NK-92 (cell line): ENCODE measurements around the gene ITGB4.
"Not testable (repeated sequence)": the region's sequence is repeated elsewhere in the genome, so short reads cannot be mapped to it uniquely, and the experiment has no call there.

ENCODE experiments used
- DNase-seq: peaks from one replicate; lab custom pipeline; 2025; ENCODE audit not compliant: unreplicated experiment; lab: John Stamatoyannopoulos, UW

ITGB4 gene

GRCh38 chr17:75769536-75769935, 48.3 kb downstream of the ITGB4 start:
- DNase-seq: no peak

- DNase-seq: no peak
Measured at GRCh38 chr17:75771334-75772281, 50.3 kb downstream of the ITGB4 start.

- DNase-seq: no peak
Measured at GRCh38 chr17:75773121-75773807, 52.0 kb downstream of the ITGB4 start.

DNA sequence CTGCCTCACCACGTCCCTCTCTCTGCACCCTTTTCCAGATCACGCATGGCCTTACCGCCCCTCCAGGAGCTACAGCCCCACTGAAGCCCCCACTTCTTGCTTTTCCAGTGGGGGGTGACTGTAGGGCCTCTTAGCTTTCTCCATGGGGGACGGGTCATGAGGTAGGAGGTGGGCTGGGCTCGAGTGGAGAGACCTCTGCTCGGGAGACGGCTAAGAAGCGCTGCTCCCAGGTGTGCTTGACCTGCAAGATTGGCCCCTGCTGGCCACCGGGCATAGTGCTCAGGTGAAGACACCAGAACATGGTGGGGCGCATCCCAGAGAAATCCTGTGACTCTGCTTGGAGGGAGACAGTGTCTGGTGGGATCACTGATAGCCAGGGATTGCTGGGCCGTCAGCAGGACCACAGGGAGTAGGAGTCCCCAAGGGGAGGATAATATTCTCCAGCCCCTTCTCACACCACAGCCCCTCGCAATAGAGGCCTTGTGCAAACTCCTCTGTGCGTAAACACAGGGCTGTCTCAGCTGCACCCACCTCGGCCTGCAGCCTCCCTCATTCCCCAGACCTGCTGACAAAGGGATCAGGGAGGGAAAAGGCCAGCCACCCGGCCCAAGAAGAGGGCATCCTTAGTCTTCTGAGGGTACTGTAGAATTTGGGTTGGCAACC, 52.7 kb downstream of the ITGB4 start:
- no peak for DNase-seq

DNA sequence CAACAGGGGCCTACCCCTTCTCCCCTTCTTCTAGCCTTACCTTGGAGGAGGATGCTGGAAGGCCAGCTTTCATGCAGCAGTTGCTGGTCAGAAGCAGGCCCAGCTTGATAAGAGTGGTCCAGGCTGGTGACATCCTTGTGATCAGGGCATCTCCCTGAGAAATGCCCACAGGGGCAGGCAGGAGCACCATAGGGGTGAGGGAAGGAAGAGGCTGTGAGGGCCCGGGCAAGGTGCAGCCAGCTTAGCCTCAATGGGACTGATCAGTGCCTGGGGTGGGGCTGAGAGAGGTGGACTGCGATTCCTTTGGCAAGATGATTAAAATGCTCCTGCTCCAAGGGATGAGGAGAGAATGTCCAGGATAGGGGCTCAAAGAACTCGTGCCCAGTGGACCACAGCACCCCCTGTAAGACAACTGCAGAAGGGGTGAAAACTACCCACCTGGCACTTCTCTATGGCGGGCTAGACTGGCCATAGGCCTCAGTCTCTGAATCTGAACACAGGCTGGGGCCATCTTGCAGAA, 53.3 kb downstream of the ITGB4 start:
- no peak for DNase-seq

GRCh38 chr17:75774991-75775668, 53.9 kb downstream of the ITGB4 start:
- no peak for DNase-seq

- no peak for DNase-seq
Measured at GRCh38 chr17:75776386-75777295, 55.4 kb downstream of the ITGB4 start.

GRCh38 chr17:75777296-75777922, 56.1 kb downstream of the ITGB4 start:
- DNase-seq: no peak

GRCh38 chr17:75778066-75778860, 57.0 kb downstream of the ITGB4 start:
- DNase-seq: not testable (repeated sequence)

GRCh38 chr17:75778861-75779249, 57.6 kb downstream of the ITGB4 start:
- DNase-seq: no peak

GRCh38 chr17:75779250-75779986, 58.2 kb downstream of the ITGB4 start:
- DNase-seq: peak; percentile 73

GRCh38 chr17:75779987-75780889, 59.0 kb downstream of the ITGB4 start:
- DNase-seq: no peak

DNA sequence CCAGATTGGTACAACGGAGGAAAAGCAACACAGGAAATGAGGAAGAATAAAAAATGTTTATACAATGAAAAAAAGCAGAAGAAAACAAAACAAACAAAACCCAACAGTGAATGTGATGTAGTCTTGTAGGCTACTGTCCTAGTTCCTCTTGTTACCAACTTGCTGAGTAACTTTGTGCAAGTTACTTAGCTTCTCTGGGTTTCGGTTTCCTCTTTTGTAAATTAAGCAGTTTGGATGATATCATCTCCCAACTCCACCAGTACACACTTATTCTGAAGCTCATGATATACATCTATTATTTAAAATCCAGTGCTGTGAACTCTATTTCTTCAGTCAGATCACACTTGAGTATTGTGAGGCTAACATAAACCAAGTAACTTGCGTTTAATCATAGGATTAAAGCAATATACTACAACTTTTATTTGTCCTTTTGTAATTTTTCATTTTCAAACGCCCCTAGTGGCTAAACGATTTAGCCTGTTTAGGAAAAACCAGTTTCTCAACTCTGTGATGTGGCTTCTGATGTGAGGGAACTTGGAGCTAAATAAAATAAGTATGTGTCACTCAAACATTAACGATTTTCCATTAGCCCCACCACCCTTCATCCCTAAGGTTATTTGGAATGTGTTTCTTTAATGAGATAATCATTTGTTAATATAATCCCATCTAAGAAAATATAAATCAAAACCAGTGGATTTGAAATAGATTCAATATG, 62.0 kb downstream of the ITGB4 start:
- DNase-seq: no peak

- DNase-seq: no peak
Measured at GRCh38 chr17:75783803-75784472, 62.7 kb downstream of the ITGB4 start.

- DNase-seq: peak; percentile 89
Measured at GRCh38 chr17:75784473-75785015, 63.3 kb downstream of the ITGB4 start, which contains the start of gene UNK. TSS of gene UNK (plus strand) at chr17:75784806. CDS start at chr17:75784881, 75 bp downstream.
